Mesenchymal stem cell (in vitro differentiated cells and primary cell): ENCODE data around the gene CFAP92.

Experiments
- DNase-seq: peaks from one replicate; pipeline ENCODE4 v3.0.0-alpha.2; 2013
- H2AFZ ChIP-seq: one replicate; pipeline ENCODE4 v1.6.1; 2013; ENCODE audit warnings: low read depth, mild to moderate bottlenecking, control low read depth, inconsistent platforms, low read length, moderate library complexity
- H2AK5ac ChIP-seq: 2 replicates; pipeline ENCODE4 v1.6.1; 2013; ENCODE audit warnings: low read length, moderate library complexity, mild to moderate bottlenecking, inconsistent platforms; ENCODE audit not compliant: severe bottlenecking
- H2BK120ac ChIP-seq: one replicate; pipeline ENCODE4 v1.6.1; 2013; ENCODE audit warnings: low read depth, mild to moderate bottlenecking, inconsistent platforms, low read length, moderate library complexity
- H2BK12ac ChIP-seq, 2 experiments: one replicate each; pipeline ENCODE4 v1.6.1; 2013; ENCODE audit warnings: inconsistent platforms in 2 of 2, low read length in 2 of 2, mild to moderate bottlenecking in 2 of 2, moderate library complexity in 2 of 2, control low read depth in 1 of 2
- H2BK15ac ChIP-seq: one replicate; pipeline ENCODE4 v1.6.1; 2013; ENCODE audit warnings: mild to moderate bottlenecking, low read depth, inconsistent platforms; ENCODE audit not compliant: poor library complexity, severe bottlenecking
- H2BK5ac ChIP-seq: 2 replicates; pipeline ENCODE4 v1.6.1; 2013; ENCODE audit warnings: low read depth, mild to moderate bottlenecking, low read length, control low read depth, inconsistent platforms; ENCODE audit not compliant: poor library complexity, severe bottlenecking
- H3K14ac ChIP-seq, 2 experiments: one replicate each; pipeline ENCODE4 v1.6.1; 2013; ENCODE audit warnings: inconsistent platforms in 2 of 2, low read length in 2 of 2, control low read depth in 1 of 2, mild to moderate bottlenecking in 1 of 2, moderate library complexity in 1 of 2
- H3K18ac ChIP-seq, 2 experiments: one replicate each; pipeline ENCODE4 v1.6.1; 2013; ENCODE audit warnings: inconsistent platforms in 2 of 2, low read length in 2 of 2, control low read depth in 1 of 2, low read depth in 1 of 2, mild to moderate bottlenecking in 1 of 2
- H3K23ac ChIP-seq, 2 experiments: one replicate each; pipeline ENCODE4 v1.6.1; 2013; ENCODE audit warnings: inconsistent platforms in 2 of 2, low read length in 2 of 2, mild to moderate bottlenecking in 2 of 2, moderate library complexity in 2 of 2, control low read depth in 1 of 2
- H3K27ac ChIP-seq: 2 replicates; pipeline ENCODE4 v1.5.1; 2013; ENCODE audit warnings: mild to moderate bottlenecking, moderate library complexity, low read length, control low read depth, inconsistent platforms; ENCODE audit not compliant: poor library complexity, severe bottlenecking
- H3K27me3 ChIP-seq, 2 experiments: 2 replicates each; pipeline versions ENCODE4 v1.6.1 to v1.7.0; 2013; ENCODE audit warnings: low read length in 2 of 2, mild to moderate bottlenecking in 2 of 2, moderate library complexity in 2 of 2, control low read depth in 1 of 2, inconsistent platforms in 1 of 2; ENCODE audit not compliant: control insufficient read depth in 1 of 2, insufficient read depth in 1 of 2
- H3K36me3 ChIP-seq, 2 experiments: 2 replicates each; pipeline versions ENCODE4 v1.6.1 to v1.7.0; 2013; ENCODE audit warnings: low read length in 2 of 2, control low read depth in 1 of 2, inconsistent platforms in 1 of 2, low read depth in 1 of 2, mild to moderate bottlenecking in 1 of 2; ENCODE audit not compliant: insufficient read depth in 2 of 2, control insufficient read depth in 1 of 2
- H3K4ac ChIP-seq, 2 experiments: one replicate each; pipeline ENCODE4 v1.6.1; 2013; ENCODE audit warnings: inconsistent platforms in 2 of 2, low read length in 2 of 2, mild to moderate bottlenecking in 2 of 2, moderate library complexity in 2 of 2, control low read depth in 1 of 2, low read depth in 1 of 2
- H3K4me1 ChIP-seq: 2 replicates; pipeline ENCODE4 v1.6.1; 2013; ENCODE audit warnings: low read depth, low read length, control low read depth; ENCODE audit not compliant: control insufficient read depth, insufficient read depth
- H3K4me2 ChIP-seq: 2 replicates; pipeline ENCODE4 v1.6.1; 2013; ENCODE audit warnings: low read length, mild to moderate bottlenecking, inconsistent platforms; ENCODE audit not compliant: poor library complexity, severe bottlenecking
- H3K4me3 ChIP-seq, 2 experiments: 2 replicates each; pipeline versions ENCODE4 v1.5.1 to v1.7.0; 2013; ENCODE audit warnings: low read length in 2 of 2, mild to moderate bottlenecking in 2 of 2, control low read depth in 1 of 2, low read depth in 1 of 2; ENCODE audit not compliant: insufficient read depth in 1 of 2
- H3K79me1 ChIP-seq: replicated peaks from 2 replicates; pipeline ENCODE4 v1.6.1; 2013; ENCODE audit warnings: mild to moderate bottlenecking, control low read depth, low read length, inconsistent platforms; ENCODE audit not compliant: poor library complexity, severe bottlenecking
- H3K9ac ChIP-seq: 2 replicates; pipeline ENCODE4 v1.7.0; 2013; ENCODE audit warnings: mild to moderate bottlenecking, low read length, moderate library complexity
- H3K9me3 ChIP-seq: 2 replicates; pipeline ENCODE4 v1.7.0; 2013; ENCODE audit warnings: mild to moderate bottlenecking, low read length; ENCODE audit not compliant: control insufficient read depth
- H4K8ac ChIP-seq: one replicate; pipeline ENCODE4 v1.6.1; 2013; ENCODE audit warnings: inconsistent platforms, mild to moderate bottlenecking, low read length, moderate library complexity
- H4K91ac ChIP-seq: one replicate; pipeline ENCODE4 v1.6.1; 2013; ENCODE audit warnings: mild to moderate bottlenecking, low read length, inconsistent platforms
- WGBS: methylation state at CpG from one replicate; pipeline ENCODE4 v1.1.7; 2013; ENCODE audit warnings: mixed read lengths; 5-methylcytosine and 5-hydroxymethylcytosine counted together

Gene CFAP92

GRCh38 chr3:129027544-129027880 is 33.6 kb upstream of the CFAP92 start:
- Histone ChIP-seq H3K9ac (no peak overlapping the region), H3K27ac (no peak overlapping the region)
- 87% methylated on average over 15 of the region's 15 CpGs for WGBS

GRCh38 chr3:129026728-129027543 is 33.1 kb upstream of the CFAP92 start:
- Histone ChIP-seq H3K4me3 (peak overlapping the region; percentile 53 to 65), H3K9me3 (peaks cover 6% of the 10 kb centered on the region), H3K18ac (peak overlapping the region in 1 of 2 experiments; percentile 72), H3K4ac (no peak overlapping the region), H2AK5ac (no peak overlapping the region), H3K27ac (no peak overlapping the region), H3K14ac (no peak overlapping the region), H3K27me3 (peaks cover 26 to 45% of the 10 kb centered on the region in 2 experiments), H2AFZ (peak overlapping the region; percentile 18), H4K91ac (peak overlapping the region; percentile 28), H4K8ac (peak overlapping the region; percentile 93), H3K23ac (no peak overlapping the region), H3K36me3 (no peaks in the 10 kb centered on the region), H3K4me1 (peaks cover 8% of the 10 kb centered on the region), H2BK120ac (peak overlapping the region; percentile 67), H2BK5ac (no peak overlapping the region), H2BK12ac (peak overlapping the region in 1 of 2 experiments; percentile 60), H3K4me2 (peak overlapping the region; percentile 70), H3K9ac (peak overlapping the region; percentile 62), H2BK15ac (peak overlapping the region; percentile 57), H3K79me1 (no peaks in the 10 kb centered on the region)
- 13% methylated on average over 47 of the region's 54 CpGs for WGBS
- peak; percentile 84 for DNase-seq

More at GRCh38 chr3:129027544-129027880, 33.6 kb upstream of the CFAP92 start:
- Histone ChIP-seq H3K79me1 (no peaks in the 10 kb centered on the region), H3K9me3 (peaks cover 6% of the 10 kb centered on the region), H2AK5ac (no peak overlapping the region), H3K4me1 (peaks cover 8% of the 10 kb centered on the region), H2BK5ac (no peak overlapping the region), H4K91ac (no peak overlapping the region), H3K27me3 (peaks cover 26 to 39% of the 10 kb centered on the region in 2 experiments), H4K8ac (peak overlapping the region; percentile 93), H3K36me3 (no peaks in the 10 kb centered on the region), H3K4me3 (peak overlapping the region; percentile 53 to 65), H3K4ac (no peak overlapping the region), H3K4me2 (peak overlapping the region; percentile 70), H3K23ac (no peak overlapping the region), H3K18ac (no peak overlapping the region), H2AFZ (peak overlapping the region; percentile 18), H2BK120ac (no peak overlapping the region), H2BK12ac (no peak overlapping the region), H2BK15ac (no peak overlapping the region), H3K14ac (no peak overlapping the region)
- no peak for DNase-seq

- WGBS, result 72% methylated on average over 8 of the region's 8 CpGs
- Histone ChIP-seq H3K27ac (no peak overlapping the region), H2BK12ac (no peak overlapping the region), H3K23ac (no peak overlapping the region), H3K9me3 (peaks cover 6% of the 10 kb centered on the region), H2AFZ (no peak overlapping the region), H3K14ac (no peak overlapping the region), H2BK15ac (no peak overlapping the region), H3K9ac (no peak overlapping the region), H2BK120ac (no peak overlapping the region), H3K4me1 (peaks cover 10% of the 10 kb centered on the region), H3K4ac (peak overlapping the region; percentile 18 to 20), H4K91ac (no peak overlapping the region), H2AK5ac (no peak overlapping the region), H3K27me3 (peaks cover 26 to 43% of the 10 kb centered on the region in 2 experiments), H3K79me1 (no peaks in the 10 kb centered on the region), H4K8ac (no peak overlapping the region), H3K18ac (peak overlapping the region in 1 of 2 experiments; percentile 70), H3K36me3 (no peaks in the 10 kb centered on the region), H2BK5ac (no peak overlapping the region), H3K4me2 (no peak overlapping the region), H3K4me3 (no peak overlapping the region)
- DNase-seq, result peak; percentile 81
These were observed 32.0 kb upstream of the CFAP92 start for GRCh38 chr3:129025691-129026435.

GRCh38 chr3:129025108-129025507 is 31.2 kb upstream of the CFAP92 start:
- H2BK15ac ChIP-seq, result no peak overlapping the region
- no peak overlapping the region for H3K23ac ChIP-seq
- no peak for DNase-seq
- peaks cover 22 to 47% of the 10 kb centered on the region in 2 experiments for H3K27me3 ChIP-seq
- H2AFZ ChIP-seq, result no peak overlapping the region
- no peak overlapping the region for H3K4me3 ChIP-seq
- no peak overlapping the region for H3K27ac ChIP-seq
- H3K79me1 ChIP-seq, result no peaks in the 10 kb centered on the region
- H4K8ac ChIP-seq, result peak overlapping the region; percentile 52
- H2BK12ac ChIP-seq, result peak overlapping the region; percentile 14 to 76
- no peaks in the 10 kb centered on the region for H3K36me3 ChIP-seq
- no peak overlapping the region for H4K91ac ChIP-seq
- no peak overlapping the region for H3K4me2 ChIP-seq
- peaks cover 13% of the 10 kb centered on the region for H3K4me1 ChIP-seq
- H3K9me3 ChIP-seq, result peaks cover under 1% of the 10 kb centered on the region
- no peak overlapping the region for H2BK120ac ChIP-seq
- no peak overlapping the region for H3K9ac ChIP-seq
- no peak overlapping the region for H2AK5ac ChIP-seq
- peak overlapping the region in 1 of 2 experiments; percentile 20 for H3K4ac ChIP-seq
- WGBS, result 94% methylated on average over 15 of the region's 15 CpGs
- H2BK5ac ChIP-seq, result no peak overlapping the region
- H3K14ac ChIP-seq, result no peak overlapping the region
- peak overlapping the region in 1 of 2 experiments; percentile 13 for H3K18ac ChIP-seq
